Ovary (tissue), 3 donors: Measurements from ENCODE around the gene NCEH1.

ENCODE experiments used
- CTCF ChIP-seq, 3 donors: fragments of 450-650 bp in 2 of 3; fragments of 200-600 bp in 1 of 3; IDR thresholded peaks; one replicate each; pipeline versions ENCODE4 v1.5.1 to v1.8.0; 2016 to 2022; ENCODE audit warnings: antibody characterized with exemption in 3 of 3, mild to moderate bottlenecking in 1 of 3
- EP300 ChIP-seq: sonication (generic); formaldehyde crosslinking; IDR thresholded peaks from one replicate; pipeline ENCODE4 v1.6.1; 2017; ENCODE audit warnings: antibody characterized with exemption
- donor health status: DM: no; HTN: no; CAD: no.

GRCh38 chr3:172700936-172701455 is 9.9 kb downstream of the NCEH1 start:
- no peak for TF ChIP-seq CTCF (IDR thresholded peaks at IDR 0.05)
- no peak for TF ChIP-seq EP300
